Measurements from ENCODE around the gene GSPT1.

DNA sequence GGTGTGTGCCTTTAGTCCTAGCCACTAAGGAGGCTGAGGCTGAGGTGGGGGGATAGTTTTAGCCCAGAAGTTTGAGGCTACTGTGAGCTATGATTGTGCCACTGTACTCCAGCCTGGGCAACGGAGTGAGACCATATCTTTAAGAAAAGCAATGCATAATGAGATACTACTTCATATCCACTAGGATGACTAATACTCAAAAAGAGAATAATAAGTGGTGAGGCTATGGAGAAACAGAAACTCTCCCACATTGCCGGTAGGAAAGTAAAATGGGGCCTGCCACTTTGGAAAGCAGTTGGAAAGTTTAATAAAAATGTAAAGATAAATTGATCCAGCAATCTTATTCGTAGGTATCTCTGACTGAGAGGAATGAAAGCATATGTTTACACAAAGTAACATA lies 30.7 kb upstream of the GSPT1 start:
- TF ChIP-seq CTCF (IDR thresholded peaks at IDR 0.05), result no peak
- no peak for TF ChIP-seq POLR2A (IDR thresholded peaks at IDR 0.05)
